SK-N-SH (cell line): ENCODE measurements around the gene PCK2. TPM values are rescaled to one million over a fixed set of nuclear protein-coding genes. Genes with fewer than 3 reads are reported as not detected.

Source experiments
- CTCF ChIA-PET: fragments of 300-600, 350-600 bp; formaldehyde crosslinking; extraction: SDS; loops from one replicate; lab custom pipeline; 2021; lab: Yijun Ruan, JAX
- POLR2A ChIA-PET: fragments of 350-600 bp; sonication (Branson Sonifier 250); formaldehyde crosslinking; extraction: SDS; loops from one replicate; lab custom pipeline; 2020; ENCODE audit warnings: antibody characterized with exemption, inconsistent platforms; lab: Yijun Ruan, JAX
- DNase-seq: peaks from one replicate; pipeline ENCODE4 v3.0.0; 2012
- H2AFZ ChIP-seq: fragments of 200-600 bp; sonication (generic); 2 replicates; pipeline ENCODE4 v1.8.1; 2016; ENCODE audit warnings: antibody characterized with exemption, mild to moderate bottlenecking, low read depth
- H3F3A ChIP-seq: fragments of 200-600 bp; sonication (generic); replicated peaks from 2 replicates; pipeline ENCODE3; 2016; ENCODE audit warnings: antibody characterized with exemption, mild to moderate bottlenecking; ENCODE audit not compliant: insufficient read depth
- H3K27ac ChIP-seq, 2 experiments: fragments of 200-500 bp in 1 of 2; fragments of 200-600 bp in 1 of 2; sonication (Bioruptor generic) in 1 of 2; sonication (generic), shearing (Covaris generic) in 1 of 2; 2 replicates each; pipeline versions ENCODE4 v1.5.1 to v1.6.1; 2014 to 2016; ENCODE audit warnings: low read depth in 2 of 2, inconsistent platforms in 1 of 2, low read length in 1 of 2, mild to moderate bottlenecking in 1 of 2, mixed read lengths in 1 of 2
- H3K27me3 ChIP-seq: fragments of 200-600 bp; sonication (generic), shearing (Covaris generic); 2 replicates; pipeline ENCODE4 v1.6.1; 2016; ENCODE audit warnings: mixed run types; ENCODE audit not compliant: insufficient read depth
- H3K36me3 ChIP-seq, 2 experiments: fragments of 200-500 bp in 1 of 2; fragments of 200-600 bp in 1 of 2; sonication (Bioruptor generic) in 1 of 2; sonication (generic) in 1 of 2; replicated peaks in 1 of 2; 2 replicates each; pipeline versions ENCODE3 to v1.5.1; 2014 to 2016; ENCODE audit warnings: low read length in 1 of 2, mild to moderate bottlenecking in 1 of 2; ENCODE audit not compliant: insufficient read depth in 2 of 2, control insufficient read depth in 1 of 2
- H3K4me1 ChIP-seq, 2 experiments: fragments of 200-500 bp in 1 of 2; fragments of 200-600 bp in 1 of 2; sonication (Bioruptor generic) in 1 of 2; sonication (generic), shearing (Covaris generic) in 1 of 2; 2 replicates each; pipeline versions ENCODE4 v1.5.1 to v1.6.1; 2014 to 2016; ENCODE audit warnings: low read depth in 1 of 2, low read length in 1 of 2, mixed run types in 1 of 2; ENCODE audit not compliant: insufficient read depth in 2 of 2, control insufficient read depth in 1 of 2
- H3K4me2 ChIP-seq: fragments of 200-600 bp; sonication (generic), shearing (Covaris generic); 2 replicates; pipeline ENCODE4 v1.6.1; 2017; ENCODE audit warnings: mixed run types
- H3K4me3 ChIP-seq, 2 experiments: fragments of 200-500 bp in 1 of 2; fragments of 200-600 bp in 1 of 2; sonication (Bioruptor generic) in 1 of 2; sonication (generic), shearing (Covaris generic) in 1 of 2; 2 replicates each; pipeline versions ENCODE4 v1.5.1 to v1.8.1; 2014 to 2016; ENCODE audit warnings: low read depth in 2 of 2, inconsistent platforms in 1 of 2, low read length in 1 of 2, mild to moderate bottlenecking in 1 of 2, mixed read lengths in 1 of 2, moderate library complexity in 1 of 2
- H3K79me2 ChIP-seq: fragments of 200-600 bp; sonication (generic); 2 replicates; pipeline ENCODE4 v1.8.1; 2017; ENCODE audit warnings: mild to moderate bottlenecking; ENCODE audit not compliant: insufficient read depth
- H3K9ac ChIP-seq: fragments of 200-600 bp; sonication (generic); 2 replicates; pipeline ENCODE4 v1.6.1; 2017; ENCODE audit warnings: mixed run types
- H3K9me2 ChIP-seq: fragments of 200-600 bp; sonication (generic); 2 replicates; pipeline ENCODE4 v1.6.1; 2017; ENCODE audit warnings: mixed run types
- H3K9me3 ChIP-seq: fragments of 200-600 bp; sonication (generic); 2 replicates; pipeline ENCODE4 v1.6.1; 2017; ENCODE audit warnings: mixed run types, mild to moderate bottlenecking, moderate library complexity
- H4K20me1 ChIP-seq: fragments of 200-600 bp; sonication (generic); 2 replicates; pipeline ENCODE4 v1.6.1; 2017; ENCODE audit warnings: mild to moderate bottlenecking, mixed run types; ENCODE audit not compliant: insufficient read depth
- CTCF ChIP-seq: fragments of 200-600 bp; sonication (generic); IDR thresholded peaks from 2 replicates; pipeline ENCODE4 v1.6.1; 2017; ENCODE audit warnings: antibody characterized with exemption, mild to moderate bottlenecking, moderate library complexity
- ELF1 ChIP-seq: IDR thresholded peaks from 2 replicates; pipeline ENCODE4 v1.4.0; 2012
- GABPA ChIP-seq: IDR thresholded peaks from 2 replicates; pipeline ENCODE4 v1.4.0; 2012; ENCODE audit warnings: low read depth, mild to moderate bottlenecking
- MAX ChIP-seq: IDR thresholded peaks from 2 replicates; pipeline ENCODE4 v1.4.0; 2012; ENCODE audit warnings: low read depth
- MEF2A ChIP-seq: IDR thresholded peaks from 2 replicates; pipeline ENCODE4 v1.4.0; 2012; ENCODE audit warnings: low read depth, borderline replicate concordance
- MXI1 ChIP-seq: IDR thresholded peaks from 2 replicates; pipeline ENCODE4 v1.6.1; 2012; ENCODE audit warnings: mild to moderate bottlenecking, low read depth, low read length, improper control_type of control experiment
- POLR2AphosphoS5 ChIP-seq: IDR thresholded peaks from 2 replicates; pipeline ENCODE4 v1.6.1; 2012; ENCODE audit warnings: low read depth, low read length
- RAD21 ChIP-seq: IDR thresholded peaks from 2 replicates; pipeline ENCODE4 v1.6.1; 2012; ENCODE audit warnings: mild to moderate bottlenecking, low read length
- REST ChIP-seq: IDR thresholded peaks from 2 replicates; pipeline ENCODE4 v1.6.1; 2012; ENCODE audit warnings: mild to moderate bottlenecking, low read depth, low read length, moderate library complexity
- SIN3A ChIP-seq: IDR thresholded peaks from 2 replicates; pipeline ENCODE4 v1.6.1; 2012; ENCODE audit warnings: low read depth, mild to moderate bottlenecking, low read length, moderate library complexity, borderline replicate concordance
- TAF1 ChIP-seq: IDR thresholded peaks from 2 replicates; pipeline ENCODE4 v1.6.1; 2012; ENCODE audit warnings: low read depth, mild to moderate bottlenecking, low read length, moderate library complexity, borderline replicate concordance
- TCF12 ChIP-seq: IDR thresholded peaks from 2 replicates; pipeline ENCODE4 v1.4.0; 2012
- YY1 ChIP-seq: IDR thresholded peaks from 2 replicates; pipeline ENCODE4 v1.4.0; 2012; ENCODE audit warnings: low read depth, mild to moderate bottlenecking
- WGBS: methylation state at CpG from one replicate; pipeline ENCODE4 v1.1.6; 2017; ENCODE audit warnings: low lambda C conversion rate; 5-methylcytosine and 5-hydroxymethylcytosine counted together
- polyA plus RNA-seq, 3 experiments: library from polyadenylated mRNA; depleted of rRNA; stranded (reverse); fragments of >200 nt; gene quantifications; 2 replicates each; pipeline ENCODE4 v1.2.3, GENCODE V29; 2012

Gene PCK2
- polyA plus RNA-seq, 1 of the 3 experiments (the other 2 are of a cell fraction) = 16.6 TPM

- Histone ChIP-seq H3K9ac (no peak overlapping the region), H3K9me2 (no peaks in the 10 kb centered on the region), H3K79me2 (no peaks in the 10 kb centered on the region), H3K27me3 (no peaks in the 10 kb centered on the region), H3K27ac (no peak overlapping the region), H3K4me2 (no peak overlapping the region), H3K4me1 (peaks cover 0 to 3% of the 10 kb centered on the region in 2 experiments; a peak in 1 of 4 replicates), H2AFZ (no peak overlapping the region), H4K20me1 (no peaks in the 10 kb centered on the region), H3K36me3 (no peaks in the 10 kb centered on the region), H3K9me3 (no peaks in the 10 kb centered on the region), H3F3A (no peaks in the 10 kb centered on the region), H3K4me3 (no peak overlapping the region)
- ChIA-PET POLR2A (interaction anchor here (0.5 to 2.4 kb wide), 6 partner anchors 22 to 55 kb away, joined by 4 to 44 read pairs (median 6); partner anchors contain the start of gene PCK2), CTCF (interaction anchor here (0.6 to 42.8 kb wide), 16 partner anchors 13 to 470 kb away, joined by 3 to 1159 read pairs (median 8); partner anchors contain the start of genes CPNE6, DCAF11, FITM1 and IPO4)
- no peak for TF ChIP-seq CTCF
- no peak for TF ChIP-seq ELF1
- TF ChIP-seq YY1 = no peak
- TF ChIP-seq RAD21 = no peak
- no peak for TF ChIP-seq TAF1
- no peak for TF ChIP-seq MAX
- no peak for TF ChIP-seq REST
- no peak for TF ChIP-seq GABPA
- no peak for TF ChIP-seq TCF12
- no peak for TF ChIP-seq MEF2A
- no peak for TF ChIP-seq SIN3A
- no peak for TF ChIP-seq MXI1
- TF ChIP-seq POLR2AphosphoS5 = no peak
- WGBS = 85% methylated on average over 6 of the region's 10 CpGs
- DNase-seq = peak; percentile 29
These were observed 35.1 kb upstream of the PCK2 start for GRCh38 chr14:24058951-24059475.
